Stimulated activated CD4-positive, alpha-beta T cell treated with anti-CD3 and anti-CD28 coated beads, Interleukin-15, amount 100 ng/mL, for 1 hour (primary cell): ENCODE measurements around the gene STOML3.
"Not testable (repeated sequence)": the region's sequence is repeated elsewhere in the genome, so short reads cannot be mapped to it uniquely, and the experiment has no call there.

Source experiments
- DNase-seq, 2 donors: peaks; one replicate each; pipeline ENCODE4 v3.0.0-alpha.2; 2020; ENCODE audit warnings: low read depth in 1 of 2, low spot score in 1 of 2

Gene STOML3

GRCh38 chr13:38990693-38991092 lies at the start of gene STOML3:
TSS of gene STOML3 (minus strand) at chr13:38990831. CDS start at chr13:38990721, 110 bp downstream.
- no peak for DNase-seq

GRCh38 chr13:39040206-39040605 lies 49.6 kb upstream of the STOML3 start:
- DNase-seq: no peak

- no peak for DNase-seq
Observed at GRCh38 chr13:39039041-39039440, 48.4 kb upstream of the STOML3 start.

- peak in 1 of 2 donors; percentile 19 for DNase-seq
Observed at GRCh38 chr13:39038569-39039030, 48.0 kb upstream of the STOML3 start.

GRCh38 chr13:39037880-39038568 lies 47.4 kb upstream of the STOML3 start, which contains the start of the genes NHLRC3 and PROSER1:
TSS of gene NHLRC3 (plus strand) at chr13:39038456. CDS start at chr13:39038640, 184 bp downstream.
TSS of gene PROSER1 (minus strand) at chr13:39038089. CDS start at chr13:39037242, 847 bp downstream.
- DNase-seq: peak; percentile 59 to 64

GRCh38 chr13:39037410-39037879 lies 46.8 kb upstream of the STOML3 start:
- DNase-seq: no peak

- no peak for DNase-seq
Observed at GRCh38 chr13:39036212-39036611, 45.6 kb upstream of the STOML3 start.

GRCh38 chr13:39035799-39036198 lies 45.2 kb upstream of the STOML3 start:
- no peak for DNase-seq

- DNase-seq: no peak
Observed at GRCh38 chr13:39035204-39035603, 44.6 kb upstream of the STOML3 start.

- DNase-seq: no peak
Observed at GRCh38 chr13:39034085-39034484, 43.5 kb upstream of the STOML3 start.

- no peak for DNase-seq
Observed at GRCh38 chr13:39032150-39032549, 41.5 kb upstream of the STOML3 start.

- no peak for DNase-seq
Observed at GRCh38 chr13:39025433-39025839, 34.8 kb upstream of the STOML3 start.

- no peak for DNase-seq
Observed at GRCh38 chr13:39023761-39024160, 33.1 kb upstream of the STOML3 start.

GRCh38 chr13:39023316-39023715 lies 32.7 kb upstream of the STOML3 start:
- no peak for DNase-seq

- DNase-seq: no peak
Observed at GRCh38 chr13:39020853-39021462, 30.3 kb upstream of the STOML3 start.

- DNase-seq: no peak
Observed at GRCh38 chr13:39016787-39017186, 26.2 kb upstream of the STOML3 start.

GRCh38 chr13:39016087-39016486 lies 25.5 kb upstream of the STOML3 start:
- DNase-seq: no peak

- DNase-seq: no peak
Observed at GRCh38 chr13:39013462-39013861, 22.8 kb upstream of the STOML3 start.

GRCh38 chr13:39012608-39013007 lies 22.0 kb upstream of the STOML3 start:
- DNase-seq: no peak

GRCh38 chr13:39006371-39007111 lies 15.9 kb upstream of the STOML3 start:
- not testable (repeated sequence) for DNase-seq

GRCh38 chr13:38998739-38999138 lies 8.1 kb upstream of the STOML3 start:
- DNase-seq: no peak

GRCh38 chr13:38993381-38993780 lies 2.8 kb upstream of the STOML3 start:
- no peak for DNase-seq
